DMS153 treated with DMSO at 0.1 percent for 48 hours (cell line): ENCODE data around the gene HOXA4.

Experiments
- DNase-seq: peaks from one replicate; lab custom pipeline; 2025; ENCODE audit not compliant: unreplicated experiment; lab: John Stamatoyannopoulos, UW

The HOXA4 gene

GRCh38 chr7:27169658-27170425 lies 39.3 kb upstream of the HOXA4 start:
- DNase-seq: peak; percentile 81

- DNase-seq: no peak
These were observed 37.8 kb upstream of the HOXA4 start for GRCh38 chr7:27168265-27168947.

GRCh38 chr7:27167916-27168264 lies 37.3 kb upstream of the HOXA4 start:
- DNase-seq: no peak

GRCh38 chr7:27166531-27167505 lies 36.3 kb upstream of the HOXA4 start:
- no peak for DNase-seq

- DNase-seq: no peak
These were observed 35.5 kb upstream of the HOXA4 start for GRCh38 chr7:27165996-27166530.

- DNase-seq: no peak
These were observed 34.8 kb upstream of the HOXA4 start, which contains the start of gene HOXA9 for GRCh38 chr7:27165089-27165995. TSS of gene HOXA9 (minus strand) at chr7:27165537. CDS start at chr7:27165457, 80 bp downstream.

GRCh38 chr7:27164367-27165088 lies 34.0 kb upstream of the HOXA4 start:
- DNase-seq: no peak

- DNase-seq: no peak
These were observed 33.4 kb upstream of the HOXA4 start for GRCh38 chr7:27164045-27164366.

- no peak for DNase-seq
These were observed 32.9 kb upstream of the HOXA4 start for GRCh38 chr7:27163288-27164044.

GRCh38 chr7:27162561-27163287 lies 32.2 kb upstream of the HOXA4 start:
- DNase-seq: no peak

GRCh38 chr7:27161721-27162560 lies 31.4 kb upstream of the HOXA4 start:
- no peak for DNase-seq

GRCh38 chr7:27161214-27161720 lies 30.7 kb upstream of the HOXA4 start:
- no peak for DNase-seq

- peak; percentile 87 for DNase-seq
These were observed 30.1 kb upstream of the HOXA4 start for GRCh38 chr7:27160546-27161213.

- DNase-seq: no peak
These were observed 29.6 kb upstream of the HOXA4 start for GRCh38 chr7:27160145-27160545.

- DNase-seq: no peak
These were observed 28.9 kb upstream of the HOXA4 start for GRCh38 chr7:27159266-27160144.
